H1 (cell line): ENCODE measurements around the gene PGM2L1. TPM values are rescaled to one million over a fixed set of nuclear protein-coding genes. Genes with fewer than 3 reads are reported as not detected.

Source experiments
- HDAC2 ChIP-seq, 2 experiments: fragments of 300-600 bp in 1 of 2; sonication (generic) in 1 of 2; IDR thresholded peaks; 2 replicates each; pipeline ENCODE4 v1.6.1; 2011 to 2012; ENCODE audit warnings: low read depth in 2 of 2, low read length in 2 of 2, mild to moderate bottlenecking in 2 of 2, moderate library complexity in 2 of 2, borderline replicate concordance in 1 of 2, inconsistent platforms in 1 of 2
- RAD21 ChIP-seq, 2 experiments: IDR thresholded peaks in 1 of 2; conservative IDR thresholded peaks in 1 of 2; 2 replicates each; pipeline ENCODE4 v1.6.1; 2011; ENCODE audit warnings: low read depth in 2 of 2, low read length in 2 of 2, improper control_type of control experiment in 1 of 2, inconsistent platforms in 1 of 2, mild to moderate bottlenecking in 1 of 2, moderate library complexity in 1 of 2
- RXRA ChIP-seq: IDR thresholded peaks from 2 replicates; pipeline ENCODE4 v1.6.1; 2011; ENCODE audit warnings: low read depth, mild to moderate bottlenecking, low read length, moderate library complexity; ENCODE audit not compliant: insufficient read depth
- SIN3A ChIP-seq, 2 experiments: IDR thresholded peaks in 1 of 2; conservative IDR thresholded peaks in 1 of 2; 2 replicates each; pipeline ENCODE4 v1.6.1; 2011 to 2012; ENCODE audit warnings: low read length in 2 of 2, improper control_type of control experiment in 1 of 2, low read depth in 1 of 2, mild to moderate bottlenecking in 1 of 2
- YY1 ChIP-seq: IDR thresholded peaks from 2 replicates; pipeline ENCODE4 v1.6.1; 2011; ENCODE audit warnings: low read depth, mild to moderate bottlenecking, low read length
- polyA plus RNA-seq, 7 experiments: library from polyadenylated mRNA; depleted of rRNA in 3 of 7; stranded (reverse) in 5 of 7; unstranded in 2 of 7; fragments of >200 nt in 5 of 7; fragments of 200-250 nt in 2 of 7; gene quantifications; 1 replicate in 5 of 7; 2 replicates in 1 of 7; 4 replicates in 1 of 7; pipeline versions ENCODE4 v1.2.1 to v1.2.3, GENCODE V29; 2011 to 2013; ENCODE audit warnings: missing spikeins in 2 of 7, mixed read lengths in 2 of 7
- total RNA-seq: library from RNA; stranded (reverse); fragmentation: NEBNext Ultra II Directional; extraction: Animal tissue kit (Norgen Biotek cat#: 25700); gene quantifications from 2 replicates; pipeline ENCODE4 v1.2.1, GENCODE V29; 2021
- TF ChIP-seq, protein P1 (sequence below): fragments of 300-600 bp; sonication (generic); IDR thresholded peaks from 2 replicates; pipeline ENCODE4 v1.7.1; 2012; ENCODE audit warnings: low read length, moderate library complexity, mild to moderate bottlenecking, inconsistent platforms; ENCODE audit not compliant: insufficient replicate concordance

The PGM2L1 gene
- total and polyA plus RNA-seq, 2 of the 8 experiments (the other 6 are each of a cell fraction or from before 2014, with no cell fraction given): 5.0 to 42.7 TPM

DNA sequence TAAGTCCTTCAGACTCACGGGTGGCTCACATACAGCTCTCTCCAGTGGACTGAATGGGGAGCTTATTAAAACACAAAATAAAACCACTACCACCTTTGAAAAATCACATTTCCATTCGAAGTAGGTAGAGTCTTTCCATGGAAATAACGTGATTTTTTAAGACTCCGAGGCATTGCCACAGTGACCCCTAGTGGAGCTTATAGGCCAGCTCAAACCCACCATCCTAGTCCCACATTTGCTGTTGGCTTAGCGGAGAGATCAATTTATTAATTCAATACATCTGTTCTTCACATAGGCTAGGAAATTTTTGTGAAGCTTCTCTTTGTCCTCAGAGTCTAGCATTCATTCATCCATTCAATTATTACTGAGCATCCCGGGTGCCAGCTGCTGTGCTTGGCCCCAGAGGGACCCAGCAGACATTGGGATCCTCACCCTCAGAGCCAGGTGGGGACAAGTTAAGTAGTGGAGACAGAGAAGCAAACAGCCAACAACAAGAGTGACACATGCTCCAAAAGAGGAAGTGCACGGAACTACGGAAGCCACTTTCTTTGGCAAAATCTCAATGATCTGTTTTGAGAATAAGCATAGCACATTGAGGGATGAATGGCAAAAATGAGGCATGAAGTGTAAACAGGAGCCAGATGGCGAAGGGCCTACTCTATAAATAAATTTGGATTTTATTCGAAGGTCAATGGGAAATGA, 76.6 kb downstream of the PGM2L1 start (continued):
- TF ChIP-seq, protein P1, sequence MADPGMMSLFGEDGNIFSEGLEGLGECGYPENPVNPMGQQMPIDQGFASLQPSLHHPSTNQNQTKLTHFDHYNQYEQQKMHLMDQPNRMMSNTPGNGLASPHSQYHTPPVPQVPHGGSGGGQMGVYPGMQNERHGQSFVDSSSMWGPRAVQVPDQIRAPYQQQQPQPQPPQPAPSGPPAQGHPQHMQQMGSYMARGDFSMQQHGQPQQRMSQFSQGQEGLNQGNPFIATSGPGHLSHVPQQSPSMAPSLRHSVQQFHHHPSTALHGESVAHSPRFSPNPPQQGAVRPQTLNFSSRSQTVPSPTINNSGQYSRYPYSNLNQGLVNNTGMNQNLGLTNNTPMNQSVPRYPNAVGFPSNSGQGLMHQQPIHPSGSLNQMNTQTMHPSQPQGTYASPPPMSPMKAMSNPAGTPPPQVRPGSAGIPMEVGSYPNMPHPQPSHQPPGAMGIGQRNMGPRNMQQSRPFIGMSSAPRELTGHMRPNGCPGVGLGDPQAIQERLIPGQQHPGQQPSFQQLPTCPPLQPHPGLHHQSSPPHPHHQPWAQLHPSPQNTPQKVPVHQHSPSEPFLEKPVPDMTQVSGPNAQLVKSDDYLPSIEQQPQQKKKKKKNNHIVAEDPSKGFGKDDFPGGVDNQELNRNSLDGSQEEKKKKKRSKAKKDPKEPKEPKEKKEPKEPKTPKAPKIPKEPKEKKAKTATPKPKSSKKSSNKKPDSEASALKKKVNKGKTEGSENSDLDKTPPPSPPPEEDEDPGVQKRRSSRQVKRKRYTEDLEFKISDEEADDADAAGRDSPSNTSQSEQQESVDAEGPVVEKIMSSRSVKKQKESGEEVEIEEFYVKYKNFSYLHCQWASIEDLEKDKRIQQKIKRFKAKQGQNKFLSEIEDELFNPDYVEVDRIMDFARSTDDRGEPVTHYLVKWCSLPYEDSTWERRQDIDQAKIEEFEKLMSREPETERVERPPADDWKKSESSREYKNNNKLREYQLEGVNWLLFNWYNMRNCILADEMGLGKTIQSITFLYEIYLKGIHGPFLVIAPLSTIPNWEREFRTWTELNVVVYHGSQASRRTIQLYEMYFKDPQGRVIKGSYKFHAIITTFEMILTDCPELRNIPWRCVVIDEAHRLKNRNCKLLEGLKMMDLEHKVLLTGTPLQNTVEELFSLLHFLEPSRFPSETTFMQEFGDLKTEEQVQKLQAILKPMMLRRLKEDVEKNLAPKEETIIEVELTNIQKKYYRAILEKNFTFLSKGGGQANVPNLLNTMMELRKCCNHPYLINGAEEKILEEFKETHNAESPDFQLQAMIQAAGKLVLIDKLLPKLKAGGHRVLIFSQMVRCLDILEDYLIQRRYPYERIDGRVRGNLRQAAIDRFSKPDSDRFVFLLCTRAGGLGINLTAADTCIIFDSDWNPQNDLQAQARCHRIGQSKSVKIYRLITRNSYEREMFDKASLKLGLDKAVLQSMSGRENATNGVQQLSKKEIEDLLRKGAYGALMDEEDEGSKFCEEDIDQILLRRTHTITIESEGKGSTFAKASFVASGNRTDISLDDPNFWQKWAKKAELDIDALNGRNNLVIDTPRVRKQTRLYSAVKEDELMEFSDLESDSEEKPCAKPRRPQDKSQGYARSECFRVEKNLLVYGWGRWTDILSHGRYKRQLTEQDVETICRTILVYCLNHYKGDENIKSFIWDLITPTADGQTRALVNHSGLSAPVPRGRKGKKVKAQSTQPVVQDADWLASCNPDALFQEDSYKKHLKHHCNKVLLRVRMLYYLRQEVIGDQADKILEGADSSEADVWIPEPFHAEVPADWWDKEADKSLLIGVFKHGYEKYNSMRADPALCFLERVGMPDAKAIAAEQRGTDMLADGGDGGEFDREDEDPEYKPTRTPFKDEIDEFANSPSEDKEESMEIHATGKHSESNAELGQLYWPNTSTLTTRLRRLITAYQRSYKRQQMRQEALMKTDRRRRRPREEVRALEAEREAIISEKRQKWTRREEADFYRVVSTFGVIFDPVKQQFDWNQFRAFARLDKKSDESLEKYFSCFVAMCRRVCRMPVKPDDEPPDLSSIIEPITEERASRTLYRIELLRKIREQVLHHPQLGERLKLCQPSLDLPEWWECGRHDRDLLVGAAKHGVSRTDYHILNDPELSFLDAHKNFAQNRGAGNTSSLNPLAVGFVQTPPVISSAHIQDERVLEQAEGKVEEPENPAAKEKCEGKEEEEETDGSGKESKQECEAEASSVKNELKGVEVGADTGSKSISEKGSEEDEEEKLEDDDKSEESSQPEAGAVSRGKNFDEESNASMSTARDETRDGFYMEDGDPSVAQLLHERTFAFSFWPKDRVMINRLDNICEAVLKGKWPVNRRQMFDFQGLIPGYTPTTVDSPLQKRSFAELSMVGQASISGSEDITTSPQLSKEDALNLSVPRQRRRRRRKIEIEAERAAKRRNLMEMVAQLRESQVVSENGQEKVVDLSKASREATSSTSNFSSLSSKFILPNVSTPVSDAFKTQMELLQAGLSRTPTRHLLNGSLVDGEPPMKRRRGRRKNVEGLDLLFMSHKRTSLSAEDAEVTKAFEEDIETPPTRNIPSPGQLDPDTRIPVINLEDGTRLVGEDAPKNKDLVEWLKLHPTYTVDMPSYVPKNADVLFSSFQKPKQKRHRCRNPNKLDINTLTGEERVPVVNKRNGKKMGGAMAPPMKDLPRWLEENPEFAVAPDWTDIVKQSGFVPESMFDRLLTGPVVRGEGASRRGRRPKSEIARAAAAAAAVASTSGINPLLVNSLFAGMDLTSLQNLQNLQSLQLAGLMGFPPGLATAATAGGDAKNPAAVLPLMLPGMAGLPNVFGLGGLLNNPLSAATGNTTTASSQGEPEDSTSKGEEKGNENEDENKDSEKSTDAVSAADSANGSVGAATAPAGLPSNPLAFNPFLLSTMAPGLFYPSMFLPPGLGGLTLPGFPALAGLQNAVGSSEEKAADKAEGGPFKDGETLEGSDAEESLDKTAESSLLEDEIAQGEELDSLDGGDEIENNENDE: no peak
- TF ChIP-seq RXRA (no peak), SIN3A (conservative IDR thresholded peaks at IDR 0.05 in 1 of 2, IDR thresholded peaks at IDR 0.05 in 1 of 2; ENCODE audit: low read depth in 1 of 2, low read length in 2 of 2) (no peak), YY1 (no peak), RAD21 (IDR thresholded peaks at IDR 0.05 in 1 of 2, conservative IDR thresholded peaks at IDR 0.05 in 1 of 2; ENCODE audit: low read depth in 2 of 2, low read length in 2 of 2) (peak; percentile 67 to 70), HDAC2 (IDR thresholded peaks at IDR 0.05; ENCODE audit: borderline replicate concordance in 1 of 2, low read depth in 2 of 2, low read length in 2 of 2) (no peak)
